Body of pancreas (tissue), 4 donors: Measurements from ENCODE around the gene PDE6H. TPM values are rescaled to one million over a fixed set of nuclear protein-coding genes. Genes with fewer than 3 reads are reported as not detected.

Experiments used
- ATAC-seq: fragments of 150-250 bp; one replicate; pipeline ENCODE4 v1.9.1; 2016
- DNase-seq, 4 donors: peaks; one replicate each; pipeline ENCODE4 v3.0.0-alpha.2; 2019
- H3K27ac ChIP-seq, 4 donors: fragments of 200-600 bp; sonication (generic); 1 replicate in 3 of 4; 2 replicates in 1 of 4; pipeline versions ENCODE4 v1.5.1 to v1.6.1; 2016 to 2019; ENCODE audit warnings: mild to moderate bottlenecking in 1 of 4, mixed read lengths in 1 of 4, moderate library complexity in 1 of 4
- H3K27me3 ChIP-seq, 2 donors: fragments of 200-600 bp; sonication (generic); one replicate each; pipeline ENCODE4 v1.6.0; 2016; ENCODE audit warnings: mild to moderate bottlenecking in 1 of 2
- H3K36me3 ChIP-seq, 2 donors: fragments of 200-600 bp; sonication (generic); replicated peaks in 1 of 2; 2 replicates each; pipeline ENCODE4 v1.5.1; 2016; ENCODE audit warnings: low read depth in 2 of 2; ENCODE audit not compliant: insufficient read depth in 1 of 2
- H3K4me1 ChIP-seq: fragments of 200-600 bp; sonication (generic); one replicate; pipeline ENCODE4 v1.6.0; 2016
- H3K4me3 ChIP-seq, 2 donors: fragments of 200-600 bp; sonication (generic); 1 replicate in 1 of 2; 2 replicates in 1 of 2; pipeline ENCODE4 v1.5.1; 2016 to 2019
- H3K9me3 ChIP-seq, 3 donors: fragments of 200-600 bp; sonication (generic); 1 replicate in 2 of 3; 2 replicates in 1 of 3; pipeline ENCODE4 v1.5.1; 2016
- CTCF ChIP-seq, 7 experiments: fragments of 450-650 bp in 4 of 7; fragments of 200-600 bp in 3 of 7; sonication (generic) in 3 of 7; IDR thresholded peaks; one replicate each; pipeline ENCODE4 v1.5.1; 2016 to 2019; ENCODE audit warnings: antibody characterized with exemption in 7 of 7
- POLR2A ChIP-seq, 3 donors: fragments of 450-650 bp; IDR thresholded peaks; one replicate each; pipeline ENCODE4 v1.6.1; 2016; ENCODE audit warnings: antibody characterized with exemption in 3 of 3, mild to moderate bottlenecking in 2 of 3
- WGBS, 2 donors: methylation state at CpG; one replicate each; pipeline ENCODE4 v1.1.5; 2017; 5-methylcytosine and 5-hydroxymethylcytosine counted together
- intact Hi-C: fragments of 100-400 bp; cut with DNase I; formaldehyde crosslinking; loops from one replicate; pipeline ENCODE4 v1.15.1; 2023
- total RNA-seq, 2 donors: library from RNA; depleted of rRNA; stranded (reverse); fragments of >200 nt; gene quantifications; one replicate each; pipeline ENCODE4 v1.1.0, GENCODE V29; 2016

Gene PDE6H
- total RNA-seq, 2 donors from 2014 or later, result not detected

GRCh38 chr12:14928931-14929330 is 43.9 kb upstream of the PDE6H start:
- TF ChIP-seq POLR2A (IDR thresholded peaks at IDR 0.05) (no peak), CTCF (IDR thresholded peaks at IDR 0.05) (no peak)
- peak overlapping the region in 2 of 4 donors; percentile 38 to 74 for H3K27ac ChIP-seq
- ATAC-seq, result peak; percentile 96

GRCh38 chr12:14930299-14930698 is 42.5 kb upstream of the PDE6H start:
- ATAC-seq, result no peak
- TF ChIP-seq CTCF (IDR thresholded peaks at IDR 0.05) (peak in 3 of 7 experiments; percentile 21 to 28 (median 21)), POLR2A (IDR thresholded peaks at IDR 0.05) (no peak)
- H3K27ac ChIP-seq, result peak overlapping the region in 2 of 4 donors; percentile 13 to 74

More at GRCh38 chr12:14928931-14929330, 43.9 kb upstream of the PDE6H start:
- Histone ChIP-seq H3K4me1 (peaks cover 82% of the 10 kb centered on the region), H3K4me3 (no peak overlapping the region), H3K36me3 (no peaks in the 10 kb centered on the region), H3K27me3 (no peaks in the 10 kb centered on the region), H3K9me3 (no peaks in the 10 kb centered on the region)
- peak; percentile 48 to 74 (median 52) for DNase-seq
- WGBS, 2 donors, result 18 to 19% methylated on average over 4 of the region's 4 CpGs
- intact Hi-C loops, result no loop called here

GRCh38 chr12:14931359-14931758 is 41.5 kb upstream of the PDE6H start:
- H3K4me1 ChIP-seq, result peaks cover 95% of the 10 kb centered on the region
- 32 to 35% methylated on average over 4 of the region's 4 CpGs for WGBS, 2 donors

More at GRCh38 chr12:14930299-14930698, 42.5 kb upstream of the PDE6H start:
- peaks cover 85% of the 10 kb centered on the region for H3K4me1 ChIP-seq
- no peaks in the 10 kb centered on the region for H3K9me3 ChIP-seq
- H3K27me3 ChIP-seq, result no peaks in the 10 kb centered on the region
- intact Hi-C loops, result no loop called here
- no peak overlapping the region for H3K4me3 ChIP-seq
- H3K36me3 ChIP-seq, result no peaks in the 10 kb centered on the region
- no peak for DNase-seq

GRCh38 chr12:14931791-14932560 is 40.9 kb upstream of the PDE6H start:
- peak overlapping the region; percentile 8 to 55 (median 19) for H3K27ac ChIP-seq
- no peaks in the 10 kb centered on the region for H3K9me3 ChIP-seq
- H3K36me3 ChIP-seq, result no peaks in the 10 kb centered on the region
- H3K27me3 ChIP-seq, result no peaks in the 10 kb centered on the region
- DNase-seq (no peak), ATAC-seq (no peak)
- no peak for TF ChIP-seq POLR2A (IDR thresholded peaks at IDR 0.05)
- no peak for TF ChIP-seq CTCF (IDR thresholded peaks at IDR 0.05)
- no peak overlapping the region for H3K4me3 ChIP-seq
- intact Hi-C loops, result no loop called here
- WGBS, 2 donors, result 57 to 68% methylated on average over 7 of the region's 7 CpGs
- peaks cover 96% of the 10 kb centered on the region for H3K4me1 ChIP-seq

More at GRCh38 chr12:14931359-14931758, 41.5 kb upstream of the PDE6H start:
- no peak for ATAC-seq
- no peak for TF ChIP-seq CTCF (IDR thresholded peaks at IDR 0.05)
- no peak for TF ChIP-seq POLR2A (IDR thresholded peaks at IDR 0.05)
- Histone ChIP-seq H3K4me3 (no peak overlapping the region), H3K27ac (peak overlapping the region; percentile 8 to 55 (median 20)), H3K27me3 (no peaks in the 10 kb centered on the region), H3K36me3 (no peaks in the 10 kb centered on the region), H3K9me3 (no peaks in the 10 kb centered on the region)
- no peak for DNase-seq
- intact Hi-C loops, result no loop called here
